Left lung (tissue), 10 donors: ENCODE measurements around the gene FAM89B. TPM values are rescaled to one million over a fixed set of nuclear protein-coding genes. Genes with fewer than 3 reads are reported as not detected.

Source experiments
- ATAC-seq: fragments of 200-7000 bp; cut with Tn5 transposase; one replicate; pipeline ENCODE4 v1.9.1; 2020; ENCODE audit warnings: moderate library complexity
- DNase-seq, 4 donors: peaks; one replicate each; pipeline ENCODE4 v3.0.0-alpha.2; 2013 to 2020
- H3K27ac ChIP-seq, 2 donors: fragments of 200-600 bp; sonication (generic) in 1 of 2; one replicate each; pipeline versions ENCODE4 v1.5.0 to v1.8.0; 2020 to 2021
- H3K27me3 ChIP-seq, 2 donors: fragments of 200-600 bp; sonication (generic) in 1 of 2; one replicate each; pipeline versions ENCODE4 v1.5.0 to v1.8.0; 2020 to 2021
- H3K36me3 ChIP-seq, 2 donors: fragments of 200-600 bp; sonication (generic) in 1 of 2; one replicate each; pipeline versions ENCODE4 v1.5.0 to v1.8.0; 2020 to 2021
- H3K4me1 ChIP-seq, 2 donors: fragments of 200-600 bp; one replicate each; pipeline ENCODE4 v1.8.0; 2021
- H3K4me3 ChIP-seq, 2 donors: fragments of 200-600 bp; sonication (generic) in 1 of 2; one replicate each; pipeline versions ENCODE4 v1.5.0 to v1.8.0; 2020 to 2021; ENCODE audit warnings: mild to moderate bottlenecking in 1 of 2
- H3K9me3 ChIP-seq, 2 donors: fragments of 200-600 bp; sonication (generic) in 1 of 2; one replicate each; pipeline versions ENCODE4 v1.5.0 to v1.8.0; 2020 to 2021
- CTCF ChIP-seq, 2 donors: fragments of 200-600 bp; sonication (generic) in 1 of 2; IDR thresholded peaks; one replicate each; pipeline versions ENCODE4 v1.5.0 to v1.8.0; 2021; ENCODE audit warnings: antibody characterized with exemption in 2 of 2
- intact Hi-C, 2 donors: fragments of 100-400 bp; cut with DNase I; formaldehyde crosslinking; loops; one replicate each; pipeline versions ENCODE4 v1.11.2 to v1.14.2; 2022
- polyA plus RNA-seq, 6 donors: library from polyadenylated mRNA; unstranded; fragments of 120-200 nt; gene quantifications; one replicate each; pipeline ENCODE4 v1.2.1, GENCODE V29; 2013; ENCODE audit not compliant: insufficient read length in 6 of 6
- total RNA-seq, 2 donors: library from RNA; stranded (reverse); fragmentation: NEBNext Ultra II Directional; extraction: Animal tissue kit (Norgen Biotek cat#: 25700); gene quantifications; one replicate each; pipeline ENCODE4 v1.2.1, GENCODE V29; 2021
- donor health status: DM: no; HTN: yes; CAD: no.
- donor health status: DM: no; HTN: no; CAD: no.

Gene FAM89B
- total and polyA plus RNA-seq, 8 donors: 20.7 to 57.5 (median 34.9) TPM

- Histone ChIP-seq H3K27ac (peak overlapping the region in 1 of 2 donors; percentile 13), H3K36me3 (no peaks in the 10 kb centered on the region), H3K4me3 (no peak overlapping the region), H3K9me3 (no peaks in the 10 kb centered on the region), H3K27me3 (peaks cover 0 to 29% of the 10 kb centered on the region in 2 donors), H3K4me1 (peaks cover 25 to 86% of the 10 kb centered on the region in 2 donors)
- ATAC-seq (no peak), DNase-seq (no peak)
- TF ChIP-seq CTCF (IDR thresholded peaks at IDR 0.05): no peak
- intact Hi-C loops: no loop called here
Observed at GRCh38 chr11:65554842-65555430, 17.4 kb upstream of the FAM89B start.

- ATAC-seq (peak; percentile 1), DNase-seq (peak in 1 of 4 donors; percentile 78)
- intact Hi-C loops: no loop called here
- Histone ChIP-seq H3K27ac (peak overlapping the region in 1 of 2 donors; percentile 13), H3K27me3 (peaks cover 0 to 31% of the 10 kb centered on the region in 2 donors), H3K4me1 (peaks cover 31 to 94% of the 10 kb centered on the region in 2 donors), H3K9me3 (no peaks in the 10 kb centered on the region), H3K36me3 (no peaks in the 10 kb centered on the region), H3K4me3 (no peak overlapping the region)
- no peak for TF ChIP-seq CTCF (IDR thresholded peaks at IDR 0.05)
Observed at GRCh38 chr11:65555693-65556231, 16.6 kb upstream of the FAM89B start.

- TF ChIP-seq CTCF (IDR thresholded peaks at IDR 0.05): no peak
- DNase-seq (no peak), ATAC-seq (no peak)
- H3K4me1 ChIP-seq: peaks cover 31 to 91% of the 10 kb centered on the region in 2 donors
- H3K4me3 ChIP-seq: peak overlapping the region; percentile 49 to 54
- peak overlapping the region; percentile 78 to 90 for H3K27ac ChIP-seq
- peaks cover 0 to 31% of the 10 kb centered on the region in 2 donors for H3K27me3 ChIP-seq
- no peaks in the 10 kb centered on the region for H3K9me3 ChIP-seq
- no peaks in the 10 kb centered on the region for H3K36me3 ChIP-seq
- intact Hi-C loops: no loop called here
Observed at GRCh38 chr11:65556470-65557279, 15.7 kb upstream of the FAM89B start.

- Histone ChIP-seq H3K4me1 (peaks cover 31 to 83% of the 10 kb centered on the region in 2 donors), H3K27ac (peak overlapping the region; percentile 78 to 90), H3K9me3 (no peaks in the 10 kb centered on the region), H3K36me3 (no peaks in the 10 kb centered on the region), H3K27me3 (peaks cover 0 to 31% of the 10 kb centered on the region in 2 donors), H3K4me3 (peak overlapping the region; percentile 49 to 54)
- ATAC-seq: no peak
- no peak for TF ChIP-seq CTCF (IDR thresholded peaks at IDR 0.05)
- no peak for DNase-seq
- intact Hi-C loops: no loop called here
Observed at GRCh38 chr11:65557280-65558001, 14.9 kb upstream of the FAM89B start.
